HepG2 (cell line): ENCODE measurements around the gene RNF208. TPM values are rescaled to one million over a fixed set of nuclear protein-coding genes. Genes with fewer than 3 reads are reported as not detected.

Experiments used
- AKAP8 ChIP-seq: sonication (generic); formaldehyde crosslinking; IDR thresholded peaks from 2 replicates; pipeline ENCODE4 v1.5.1; 2020; ENCODE audit warnings: mild to moderate bottlenecking, missing genetic modification reagents
- CHD4 ChIP-seq: fragments of 200-600 bp; sonication (generic); IDR thresholded peaks from 2 replicates; pipeline ENCODE4 v1.7.0; 2017; ENCODE audit warnings: mild to moderate bottlenecking, low read length, borderline replicate concordance
- FLYWCH1 ChIP-seq: sonication (generic); formaldehyde crosslinking; IDR thresholded peaks from 2 replicates; pipeline ENCODE4 v1.8.1; 2023; ENCODE audit warnings: mild to moderate bottlenecking, missing genetic modification reagents
- HDAC1 ChIP-seq: sonication (generic); formaldehyde crosslinking; IDR thresholded peaks from 2 replicates; pipeline ENCODE4 v1.5.1; 2020; ENCODE audit warnings: mild to moderate bottlenecking, missing genetic modification reagents
- HOXA9 ChIP-seq: sonication (generic); formaldehyde crosslinking; IDR thresholded peaks from 2 replicates; pipeline ENCODE4 v1.8.1; 2022; ENCODE audit warnings: missing genetic modification reagents, mild to moderate bottlenecking, moderate library complexity, borderline replicate concordance
- MBD4 ChIP-seq: IDR thresholded peaks from 2 replicates; pipeline ENCODE4 v1.6.1; 2012; ENCODE audit warnings: low read length, inconsistent platforms, borderline replicate concordance
- MIER2 ChIP-seq: IDR thresholded peaks from 2 replicates; pipeline ENCODE4 v1.6.1; 2016; ENCODE audit warnings: missing biosample characterization, missing genetic modification reagents
- MXD3 ChIP-seq: IDR thresholded peaks from 2 replicates; pipeline ENCODE4 v1.6.1; 2016; ENCODE audit warnings: mild to moderate bottlenecking, missing biosample characterization, missing genetic modification reagents
- MYNN ChIP-seq: sonication (generic); formaldehyde crosslinking; IDR thresholded peaks from 2 replicates; pipeline ENCODE4 v1.4.0; 2020; ENCODE audit warnings: mild to moderate bottlenecking, low read depth, missing genetic modification reagents
- PITX1 ChIP-seq: sonication (generic); formaldehyde crosslinking; IDR thresholded peaks from 2 replicates; pipeline ENCODE4 v1.5.1; 2020; ENCODE audit warnings: mild to moderate bottlenecking, missing genetic modification reagents
- RAD51 ChIP-seq: fragments of 450-650 bp; IDR thresholded peaks from 2 replicates; pipeline ENCODE4 v1.6.1; 2016; ENCODE audit warnings: borderline replicate concordance
- SIN3B ChIP-seq: fragments of 150-350 bp; IDR thresholded peaks from 2 replicates; pipeline ENCODE4 v1.6.1; 2014; ENCODE audit warnings: low read length
- SNRNP70 ChIP-seq: fragments of 200-400 bp; formaldehyde crosslinking; IDR thresholded peaks from 2 replicates; pipeline ENCODE4 v1.6.1; 2017; ENCODE audit warnings: mild to moderate bottlenecking, low read depth, low read length, moderate library complexity
- XBP1 ChIP-seq: sonication (generic); formaldehyde crosslinking; IDR thresholded peaks from 2 replicates; pipeline ENCODE4 v1.5.0; 2020; ENCODE audit warnings: missing genetic modification reagents
- XRCC5 ChIP-seq: fragments of 200-400 bp; formaldehyde crosslinking; optimal IDR thresholded peaks from 2 replicates; pipeline ENCODE3; 2017; ENCODE audit warnings: mild to moderate bottlenecking, low read length
- ZFX ChIP-seq: sonication (generic); formaldehyde crosslinking; IDR thresholded peaks from 2 replicates; pipeline ENCODE4 v1.4.0; 2020; ENCODE audit warnings: mild to moderate bottlenecking, low read depth, missing genetic modification reagents, moderate library complexity
- ZFY ChIP-seq: sonication (generic); formaldehyde crosslinking; IDR thresholded peaks from 2 replicates; pipeline ENCODE4 v1.4.0; 2020; ENCODE audit warnings: missing genetic modification reagents
- ZGPAT ChIP-seq: IDR thresholded peaks from 2 replicates; pipeline ENCODE4 v1.6.1; 2016; ENCODE audit warnings: mild to moderate bottlenecking
- ZNF224 ChIP-seq: sonication (generic); formaldehyde crosslinking; IDR thresholded peaks from 2 replicates; pipeline ENCODE4 v1.5.0; 2020; ENCODE audit warnings: mild to moderate bottlenecking, missing genetic modification reagents
- ZNF850 ChIP-seq: sonication (generic); formaldehyde crosslinking; conservative IDR thresholded peaks from 2 replicates; pipeline ENCODE4 v1.9.0; 2021; ENCODE audit warnings: mild to moderate bottlenecking, missing genetic modification reagents
- ZNF891 ChIP-seq: sonication (generic); formaldehyde crosslinking; IDR thresholded peaks from 2 replicates; pipeline ENCODE4 v1.5.0; 2020; ENCODE audit warnings: mild to moderate bottlenecking, missing genetic modification reagents
- ZSCAN12 ChIP-seq: sonication (generic); formaldehyde crosslinking; IDR thresholded peaks from 2 replicates; pipeline ENCODE4 v1.9.0; 2021; ENCODE audit warnings: mild to moderate bottlenecking, missing genetic modification reagents
- polyA plus RNA-seq, 8 experiments: library from polyadenylated mRNA; depleted of rRNA in 3 of 8; stranded (reverse) in 7 of 8; unstranded in 1 of 8; fragments of >200 nt; fragmentation: Illumina TruSeq in 4 of 8; extraction: Trizol in 4 of 8; gene quantifications; 2 replicates each; pipeline versions ENCODE4 v1.2.1 to v1.2.3, GENCODE V29; 2011 to 2016; ENCODE audit warnings: low read depth in 4 of 8, missing spikeins in 1 of 8, mixed read lengths in 1 of 8; ENCODE audit not compliant: insufficient read depth in 1 of 8
- total RNA-seq, 5 experiments: library from RNA; depleted of rRNA; stranded (reverse); fragments of >200 nt; fragmentation: Illumina TruSeq; extraction: Trizol; gene quantifications; 2 replicates each; pipeline ENCODE4 v1.2.3, GENCODE V29; 2016; ENCODE audit warnings: low read depth in 1 of 5
- TF ChIP-seq, protein P1 (sequence below): sonication (generic); formaldehyde crosslinking; IDR thresholded peaks from 2 replicates; pipeline ENCODE4 v1.5.0; 2020; ENCODE audit warnings: missing genetic modification reagents, mild to moderate bottlenecking, borderline replicate concordance
- TF ChIP-seq, protein P2 (sequence below): sonication (generic); formaldehyde crosslinking; IDR thresholded peaks from 2 replicates; pipeline ENCODE4 v1.4.0; 2020; ENCODE audit warnings: mild to moderate bottlenecking, missing genetic modification reagents
- TF ChIP-seq, protein P3 (sequence below): IDR thresholded peaks from 2 replicates; pipeline ENCODE4 v1.6.1; 2016; ENCODE audit warnings: low read depth, control low read depth

Gene RNF208
- total and polyA plus RNA-seq, 2 of the 13 experiments (the other 11 are each of a cell fraction or from before 2014, with no cell fraction given): 1.6 to 2.1 TPM

GRCh38 chr9:137234055-137234697 is 12.1 kb upstream of the RNF208 start (continued):
- TF ChIP-seq, protein P1, sequence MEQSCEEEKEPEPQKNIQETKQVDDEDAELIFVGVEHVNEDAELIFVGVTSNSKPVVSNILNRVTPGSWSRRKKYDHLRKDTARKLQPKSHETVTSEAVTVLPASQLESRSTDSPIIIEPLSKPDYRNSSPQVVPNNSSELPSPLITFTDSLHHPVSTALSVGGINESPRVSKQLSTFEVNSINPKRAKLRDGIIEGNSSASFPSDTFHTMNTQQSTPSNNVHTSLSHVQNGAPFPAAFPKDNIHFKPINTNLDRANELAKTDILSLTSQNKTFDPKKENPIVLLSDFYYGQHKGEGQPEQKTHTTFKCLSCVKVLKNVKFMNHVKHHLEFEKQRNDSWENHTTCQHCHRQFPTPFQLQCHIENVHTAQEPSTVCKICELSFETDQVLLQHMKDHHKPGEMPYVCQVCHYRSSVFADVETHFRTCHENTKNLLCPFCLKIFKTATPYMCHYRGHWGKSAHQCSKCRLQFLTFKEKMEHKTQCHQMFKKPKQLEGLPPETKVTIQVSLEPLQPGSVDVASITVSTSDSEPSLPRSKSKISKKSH (CRISPR knock-in tag): no peak
- 0 out of 2 replicates have a peak, but pooled peaks have one; percentile 24 for TF ChIP-seq PITX1 (CRISPR knock-in tag)
- TF ChIP-seq, protein P2, sequence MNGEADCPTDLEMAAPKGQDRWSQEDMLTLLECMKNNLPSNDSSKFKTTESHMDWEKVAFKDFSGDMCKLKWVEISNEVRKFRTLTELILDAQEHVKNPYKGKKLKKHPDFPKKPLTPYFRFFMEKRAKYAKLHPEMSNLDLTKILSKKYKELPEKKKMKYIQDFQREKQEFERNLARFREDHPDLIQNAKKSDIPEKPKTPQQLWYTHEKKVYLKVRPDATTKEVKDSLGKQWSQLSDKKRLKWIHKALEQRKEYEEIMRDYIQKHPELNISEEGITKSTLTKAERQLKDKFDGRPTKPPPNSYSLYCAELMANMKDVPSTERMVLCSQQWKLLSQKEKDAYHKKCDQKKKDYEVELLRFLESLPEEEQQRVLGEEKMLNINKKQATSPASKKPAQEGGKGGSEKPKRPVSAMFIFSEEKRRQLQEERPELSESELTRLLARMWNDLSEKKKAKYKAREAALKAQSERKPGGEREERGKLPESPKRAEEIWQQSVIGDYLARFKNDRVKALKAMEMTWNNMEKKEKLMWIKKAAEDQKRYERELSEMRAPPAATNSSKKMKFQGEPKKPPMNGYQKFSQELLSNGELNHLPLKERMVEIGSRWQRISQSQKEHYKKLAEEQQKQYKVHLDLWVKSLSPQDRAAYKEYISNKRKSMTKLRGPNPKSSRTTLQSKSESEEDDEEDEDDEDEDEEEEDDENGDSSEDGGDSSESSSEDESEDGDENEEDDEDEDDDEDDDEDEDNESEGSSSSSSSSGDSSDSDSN: peak; percentile 59; the same call in 1 of the 2 replicates
- no peak for TF ChIP-seq MIER2 (CRISPR knock-in tag)
- no peak for TF ChIP-seq CHD4
- TF ChIP-seq ZNF224 (CRISPR knock-in tag): no peak
- peak; percentile 18; the same call in 1 of the 2 replicates for TF ChIP-seq HDAC1 (CRISPR knock-in tag)
- peak; percentile 49; the same call in 1 of the 2 replicates for TF ChIP-seq HOXA9
- TF ChIP-seq ZSCAN12: no peak
- no peak for TF ChIP-seq MBD4
- no peak for TF ChIP-seq ZNF850 (CRISPR knock-in tag)
- TF ChIP-seq ZNF891: 0 out of 2 replicates have a peak, but pooled peaks have one; percentile 27
- TF ChIP-seq AKAP8 (CRISPR knock-in tag): peak; percentile 56; the same call in 1 of the 2 replicates
- peak; percentile 64 for TF ChIP-seq ZFY (CRISPR knock-in tag)
- TF ChIP-seq FLYWCH1 (CRISPR knock-in tag): no peak
- no peak for TF ChIP-seq XRCC5
- TF ChIP-seq SIN3B: no peak
- no peak for TF ChIP-seq MYNN (CRISPR knock-in tag)
- TF ChIP-seq, protein P3, sequence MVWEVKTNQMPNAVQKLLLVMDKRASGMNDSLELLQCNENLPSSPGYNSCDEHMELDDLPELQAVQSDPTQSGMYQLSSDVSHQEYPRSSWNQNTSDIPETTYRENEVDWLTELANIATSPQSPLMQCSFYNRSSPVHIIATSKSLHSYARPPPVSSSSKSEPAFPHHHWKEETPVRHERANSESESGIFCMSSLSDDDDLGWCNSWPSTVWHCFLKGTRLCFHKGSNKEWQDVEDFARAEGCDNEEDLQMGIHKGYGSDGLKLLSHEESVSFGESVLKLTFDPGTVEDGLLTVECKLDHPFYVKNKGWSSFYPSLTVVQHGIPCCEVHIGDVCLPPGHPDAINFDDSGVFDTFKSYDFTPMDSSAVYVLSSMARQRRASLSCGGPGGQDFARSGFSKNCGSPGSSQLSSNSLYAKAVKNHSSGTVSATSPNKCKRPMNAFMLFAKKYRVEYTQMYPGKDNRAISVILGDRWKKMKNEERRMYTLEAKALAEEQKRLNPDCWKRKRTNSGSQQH (CRISPR knock-in tag): no peak
- no peak for TF ChIP-seq XBP1 (CRISPR knock-in tag)
- no peak for TF ChIP-seq MXD3 (CRISPR knock-in tag)
- no peak for TF ChIP-seq ZGPAT (CRISPR knock-in tag)
- no peak for TF ChIP-seq RAD51
- peak; percentile 42 for TF ChIP-seq ZFX (CRISPR knock-in tag)
- no peak for TF ChIP-seq SNRNP70
